DMS53 (cell line): ENCODE results near the gene HDC.
A peak's percentile ranks its signal among the peaks of the same experiment; 100 is the strongest.

Experiments used
- DNase-seq: peaks from one replicate; lab custom pipeline; 2025; lab: John Stamatoyannopoulos, UW

The HDC gene

DNA sequence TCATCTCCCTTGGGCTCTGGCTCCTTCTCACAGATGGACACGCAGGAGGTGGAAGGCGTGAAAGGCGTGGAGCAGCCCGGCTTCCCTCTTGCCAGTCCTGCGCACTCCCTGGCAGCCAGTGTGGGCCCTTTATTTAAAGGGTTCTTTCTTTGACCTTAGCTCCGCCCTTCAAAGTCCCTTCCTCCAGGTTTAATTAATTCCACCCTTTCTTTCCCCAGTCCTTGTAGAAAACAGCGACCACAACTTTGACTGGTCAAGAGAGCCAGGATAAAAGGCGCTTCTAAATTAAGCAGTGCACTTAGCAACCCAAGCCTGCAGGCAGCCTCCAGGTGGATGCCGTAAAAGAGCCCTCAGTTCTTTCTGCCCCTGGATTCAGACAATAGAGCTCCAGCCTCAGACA is at the start of gene HDC:
TSS of gene HDC (minus strand) at position 107 of the 400 bp plus-strand sequence. CDS start at position 4, 103 bp downstream.
- DNase-seq, result no peak

GRCh38 chr15:50312636-50313035 is 47.1 kb upstream of the HDC start:
- DNase-seq, result no peak

DNA sequence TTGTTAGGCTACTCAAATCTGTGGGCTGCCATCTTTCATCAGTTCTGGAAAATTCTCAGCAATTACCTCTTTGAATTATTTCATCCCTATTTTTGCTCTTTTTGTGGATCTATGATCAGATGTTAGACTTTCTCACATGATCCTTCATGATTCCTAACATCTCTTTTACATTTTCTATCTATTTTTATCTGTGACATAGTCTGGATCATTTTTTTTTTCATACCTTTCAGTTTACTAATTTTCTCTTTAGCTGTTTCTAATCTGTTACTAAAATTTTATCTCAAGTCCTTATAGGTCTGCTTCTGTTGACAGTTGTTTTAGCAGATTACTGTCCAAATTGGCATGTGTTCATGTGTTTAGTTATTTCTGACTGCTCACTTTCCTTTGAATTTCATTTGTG is 42.3 kb upstream of the HDC start:
- DNase-seq, result no peak

DNA sequence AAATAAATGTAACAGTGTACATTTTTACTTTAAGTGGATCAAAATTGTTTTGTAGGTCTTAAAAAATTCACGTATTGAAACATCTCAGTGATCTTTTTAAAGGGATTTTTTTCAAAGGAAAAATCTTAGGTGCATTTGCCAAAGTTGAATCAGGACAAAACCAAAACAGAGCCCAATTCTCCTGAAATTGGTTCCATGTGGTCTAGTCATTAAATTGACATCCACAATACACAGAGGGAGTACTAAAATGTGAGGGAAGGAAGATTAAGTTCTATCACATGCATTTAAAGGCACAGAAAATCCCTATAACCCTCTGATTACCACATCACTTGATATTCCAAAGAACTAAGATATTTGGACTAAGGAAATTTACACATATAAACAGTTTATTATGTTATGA is 39.3 kb upstream of the HDC start:
- DNase-seq, result no peak

- no peak for DNase-seq
Observed at GRCh38 chr15:50302581-50302980, 37.1 kb upstream of the HDC start.

- no peak for DNase-seq
Observed at GRCh38 chr15:50298340-50298739, 32.8 kb upstream of the HDC start.

- DNase-seq, result no peak
Observed at GRCh38 chr15:50295966-50296365, 30.4 kb upstream of the HDC start.

DNA sequence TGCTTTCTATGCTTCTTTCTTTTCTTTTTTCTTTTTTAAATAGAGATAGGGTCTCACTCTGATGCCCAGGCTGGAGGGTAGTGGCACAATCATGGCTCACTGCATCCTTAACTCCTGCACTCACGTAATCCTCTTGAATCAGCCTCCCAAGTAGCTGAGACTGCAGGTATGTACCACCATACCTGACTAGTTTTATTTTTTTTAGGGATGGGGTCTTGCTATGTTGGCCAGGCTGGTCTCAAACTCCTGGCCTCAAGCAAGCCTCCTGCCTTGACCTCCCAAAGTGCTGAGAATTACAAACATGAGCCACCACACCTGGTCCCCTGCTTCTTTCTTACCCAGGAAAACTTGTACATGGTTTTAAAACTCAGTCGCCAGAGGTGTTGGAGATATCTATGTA is 24.2 kb upstream of the HDC start:
- DNase-seq, result no peak

GRCh38 chr15:50287324-50288116 is 22.0 kb upstream of the HDC start:
- no peak for DNase-seq

DNA sequence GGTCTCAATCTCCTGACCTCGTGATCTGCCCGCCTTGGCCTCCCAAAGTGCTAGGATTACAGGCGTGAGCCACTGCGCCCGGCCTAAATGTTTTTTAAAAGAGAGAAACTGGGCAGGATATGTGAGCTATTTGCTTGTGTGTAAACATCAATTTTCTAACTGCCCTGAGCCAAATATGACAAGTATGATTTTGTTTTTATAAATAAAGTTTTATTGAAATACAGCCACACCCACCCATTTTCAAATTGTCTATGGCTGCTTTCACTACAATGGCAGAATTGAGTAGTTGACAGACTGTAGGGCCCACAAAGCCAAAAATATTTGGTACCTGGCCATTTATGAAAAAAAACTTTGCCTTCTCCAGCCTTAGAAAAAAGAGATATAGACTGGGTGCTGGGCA is 15.9 kb upstream of the HDC start:
- DNase-seq, result no peak

DNA sequence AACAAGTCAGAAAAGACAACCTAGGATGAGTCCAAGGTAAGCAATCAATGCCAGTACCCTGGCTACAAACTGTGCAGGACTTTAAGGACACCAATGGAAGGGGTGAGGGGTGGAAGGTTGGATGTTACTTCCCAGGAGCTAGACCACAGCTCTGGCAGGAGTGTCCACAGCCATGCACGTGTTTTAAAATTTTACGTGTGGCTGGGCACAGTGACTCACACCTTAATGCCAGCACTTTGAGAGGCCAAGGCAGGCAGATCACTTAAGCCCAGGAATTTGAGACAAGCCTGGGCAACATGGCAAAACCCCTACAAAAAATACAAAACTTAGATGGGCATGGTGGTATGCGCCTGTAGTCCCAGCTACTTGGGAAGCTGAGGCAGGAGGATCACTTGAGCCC is 14.7 kb upstream of the HDC start:
- no peak for DNase-seq

DNA sequence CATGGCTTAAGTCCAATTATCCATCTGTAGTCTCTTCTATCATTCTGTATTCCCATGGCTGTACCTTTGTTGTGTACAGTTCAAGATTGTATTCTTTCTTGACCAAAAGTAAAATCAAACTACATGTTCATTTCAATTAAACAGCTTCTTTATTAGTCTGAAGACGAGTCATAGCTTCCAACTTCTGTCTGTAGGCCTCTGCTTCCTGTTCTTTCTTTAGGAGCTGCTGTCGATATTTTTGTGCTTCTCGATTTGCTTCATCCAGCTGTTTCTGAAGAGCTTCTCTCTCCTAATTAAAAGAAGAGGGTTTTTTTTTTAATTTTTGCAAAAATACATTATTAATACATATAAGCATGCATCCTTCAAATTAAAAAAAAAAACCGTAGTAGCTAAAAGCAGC is 13.0 kb upstream of the HDC start:
- DNase-seq, result no peak

GRCh38 chr15:50277370-50277769 is 11.8 kb upstream of the HDC start:
- DNase-seq, result no peak

DNA sequence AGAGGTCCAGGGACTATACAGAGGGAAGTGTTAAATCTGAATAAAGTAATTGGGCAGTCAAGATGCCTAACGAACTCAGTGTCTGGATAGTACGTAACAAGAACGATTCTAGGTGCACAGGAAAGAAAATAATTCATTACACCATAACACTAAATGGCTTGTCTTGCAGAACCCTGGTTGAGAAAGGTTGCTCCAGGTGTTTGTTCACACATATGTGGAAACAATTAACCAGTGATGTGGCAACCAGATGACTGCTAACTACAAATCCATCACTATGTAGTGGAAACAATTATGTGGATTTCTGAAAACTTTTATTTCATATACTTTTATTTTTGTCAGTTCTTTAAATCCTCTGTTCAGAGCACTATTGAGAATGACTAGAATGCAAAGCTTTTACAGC is 10.4 kb upstream of the HDC start:
- DNase-seq, result no peak

GRCh38 chr15:50275091-50275490 is 9.6 kb upstream of the HDC start:
- DNase-seq, result no peak

- DNase-seq, result no peak
Observed at GRCh38 chr15:50267577-50267976, 2.1 kb upstream of the HDC start.

GRCh38 chr15:50262533-50262932 is 3.0 kb downstream of the HDC start:
- DNase-seq, result no peak

GRCh38 chr15:50261981-50262380 is 3.5 kb downstream of the HDC start:
- no peak for DNase-seq

DNA sequence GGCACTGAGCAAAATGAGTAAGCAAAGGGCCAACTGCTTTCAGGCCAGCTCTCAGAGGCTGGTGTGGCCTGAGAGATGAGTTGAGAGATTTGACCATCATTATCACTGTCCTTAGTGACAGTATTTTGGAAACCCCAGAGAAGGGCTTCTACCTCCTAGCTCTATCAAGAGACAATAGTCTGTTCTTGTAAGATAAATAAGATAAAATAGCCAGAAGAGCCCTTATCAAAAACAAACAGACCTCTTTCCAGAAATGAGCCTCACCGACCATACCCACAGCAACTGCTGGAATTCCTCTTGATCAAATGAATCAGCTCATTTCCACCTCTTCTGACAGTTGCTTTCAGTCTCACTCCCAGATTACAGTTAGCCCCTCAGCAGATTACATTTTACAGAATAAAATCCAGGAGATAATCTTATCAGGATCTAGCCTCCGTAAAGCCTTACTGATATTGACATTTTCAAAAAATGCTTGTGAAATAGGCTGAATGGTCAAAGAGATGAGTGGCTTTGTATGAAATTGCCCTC is 4.5 kb downstream of the HDC start:
- no peak for DNase-seq

- no peak for DNase-seq
Observed at GRCh38 chr15:50259276-50259675, 6.2 kb downstream of the HDC start.

- DNase-seq, result peak; percentile 32
Observed at GRCh38 chr15:50257924-50258323, 7.6 kb downstream of the HDC start.

- DNase-seq, result no peak
Observed at GRCh38 chr15:50257332-50257731, 8.2 kb downstream of the HDC start.

DNA sequence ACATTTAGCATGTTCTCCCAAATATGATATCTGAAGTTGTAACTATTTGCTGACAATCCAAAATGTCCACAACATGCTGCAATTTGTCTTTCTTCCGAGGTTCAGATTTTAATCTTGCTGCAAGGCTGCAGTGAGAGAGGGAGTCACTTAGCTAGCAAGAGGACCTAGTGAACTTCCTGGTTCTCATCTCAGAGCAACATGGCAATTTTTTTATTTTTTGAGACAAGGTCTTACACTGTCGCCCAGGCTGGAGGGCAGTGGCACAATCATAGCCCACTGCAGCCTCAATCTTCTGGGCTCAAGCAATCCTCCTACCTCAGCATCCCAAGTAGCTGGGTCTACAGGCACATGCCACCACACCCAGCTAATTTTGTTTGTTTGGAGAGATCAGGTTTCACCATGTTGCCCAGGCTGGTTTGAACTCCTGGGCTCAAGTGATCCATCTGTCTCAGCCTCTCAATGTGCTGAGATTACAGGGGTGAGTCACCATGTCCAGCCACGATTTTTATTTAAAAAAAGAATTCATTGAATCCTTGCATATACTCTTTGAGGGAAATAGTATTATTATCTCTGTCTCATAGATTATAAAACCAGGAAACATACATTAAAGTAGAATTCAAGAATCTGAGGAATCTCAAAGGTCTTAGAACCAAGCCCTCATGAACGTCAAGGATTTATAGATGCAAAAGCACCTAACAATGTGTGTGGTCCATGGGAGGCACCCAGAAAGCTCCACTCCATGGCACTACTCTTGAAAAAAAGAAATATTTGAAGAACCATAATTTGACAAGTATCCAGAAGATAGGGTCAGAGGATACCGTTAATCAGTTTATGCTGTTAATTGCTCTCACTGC is 9.1 kb downstream of the HDC start:
- peak; percentile 80 for DNase-seq
